Measurements from ENCODE around the gene TBXAS1.

Gene TBXAS1

GRCh38 chr7:139829025-139829774 is at the start of gene TBXAS1:
TSS of gene TBXAS1 (plus strand) at chr7:139829264. CDS start at chr7:139829391, 127 bp downstream.
- no peak for DNase-seq (ENCODE audit: low read depth)

- no peak for DNase-seq (ENCODE audit: low read depth)
These were observed 46.1 kb upstream of the TBXAS1 start for GRCh38 chr7:139782932-139783331.

GRCh38 chr7:139783647-139784385 is 45.2 kb upstream of the TBXAS1 start:
- no peak for DNase-seq (ENCODE audit: low read depth)

GRCh38 chr7:139784648-139785047 is 44.4 kb upstream of the TBXAS1 start:
- DNase-seq (ENCODE audit: low read depth), result no peak

- no peak for DNase-seq (ENCODE audit: low read depth)
These were observed 37.7 kb upstream of the TBXAS1 start for GRCh38 chr7:139791316-139791715.

GRCh38 chr7:139797607-139798006 is 31.5 kb upstream of the TBXAS1 start:
- no peak for DNase-seq (ENCODE audit: low read depth)

GRCh38 chr7:139798221-139798620 is 30.8 kb upstream of the TBXAS1 start:
- no peak for DNase-seq (ENCODE audit: low read depth)

GRCh38 chr7:139798892-139799291 is 30.2 kb upstream of the TBXAS1 start:
- DNase-seq (ENCODE audit: low read depth), result no peak

- no peak for DNase-seq (ENCODE audit: low read depth)
These were observed 29.5 kb upstream of the TBXAS1 start for GRCh38 chr7:139799586-139799985.

- DNase-seq (ENCODE audit: low read depth), result no peak
These were observed 24.5 kb upstream of the TBXAS1 start for GRCh38 chr7:139804571-139804970.

- no peak for DNase-seq (ENCODE audit: low read depth)
These were observed 22.1 kb upstream of the TBXAS1 start for GRCh38 chr7:139807009-139807408.

GRCh38 chr7:139808427-139808826 is 20.6 kb upstream of the TBXAS1 start:
- no peak for DNase-seq (ENCODE audit: low read depth)

GRCh38 chr7:139808846-139809442 is 20.1 kb upstream of the TBXAS1 start:
- DNase-seq (ENCODE audit: low read depth), result no peak

- DNase-seq (ENCODE audit: low read depth), result no peak
These were observed 18.0 kb upstream of the TBXAS1 start for GRCh38 chr7:139811066-139811465.

GRCh38 chr7:139813151-139813550 is 15.9 kb upstream of the TBXAS1 start:
- no peak for DNase-seq (ENCODE audit: low read depth)

- no peak for DNase-seq (ENCODE audit: low read depth)
These were observed 15.4 kb upstream of the TBXAS1 start for GRCh38 chr7:139813689-139814088.

- no peak for DNase-seq (ENCODE audit: low read depth)
These were observed 11.8 kb upstream of the TBXAS1 start for GRCh38 chr7:139817249-139817648.

- no peak for DNase-seq (ENCODE audit: low read depth)
These were observed 9.0 kb upstream of the TBXAS1 start for GRCh38 chr7:139820089-139820488.

- no peak for DNase-seq (ENCODE audit: low read depth)
These were observed 7.5 kb upstream of the TBXAS1 start for GRCh38 chr7:139821349-139822105.

GRCh38 chr7:139822855-139823254 is 6.2 kb upstream of the TBXAS1 start:
- DNase-seq (ENCODE audit: low read depth), result no peak

- DNase-seq (ENCODE audit: low read depth), result no peak
These were observed 5.0 kb upstream of the TBXAS1 start for GRCh38 chr7:139823959-139824521.

GRCh38 chr7:139825666-139826290 is 3.3 kb upstream of the TBXAS1 start:
- no peak for DNase-seq (ENCODE audit: low read depth)

All from stimulated activated CD8-positive, alpha-beta memory T cell treated with anti-CD3 and anti-CD28 coated beads, Interleukin-7, amount 100 ng/mL, for 24 hours (primary cell).